IMR-90 (cell line): ENCODE measurements around the gene NDUFA7.

Experiments
- CEBPB ChIP-seq: IDR thresholded peaks from 2 replicates; pipeline ENCODE4 v1.6.1; 2012; ENCODE audit warnings: low read depth, low read length, improper control_type of control experiment
- FOS ChIP-seq: fragments of 150-350 bp; IDR thresholded peaks from 2 replicates; pipeline ENCODE4 v1.6.1; 2016; ENCODE audit warnings: low read depth, low read length
- MAFK ChIP-seq: IDR thresholded peaks from 2 replicates; pipeline ENCODE4 v1.6.1; 2012; ENCODE audit warnings: low read depth, low read length, improper control_type of control experiment
- POLR2A ChIP-seq: IDR thresholded peaks from 2 replicates; pipeline ENCODE4 v1.6.1; 2012; ENCODE audit warnings: mild to moderate bottlenecking, low read depth, low read length
- RAD21 ChIP-seq: IDR thresholded peaks from 2 replicates; pipeline ENCODE4 v1.6.1; 2012; ENCODE audit warnings: low read length, improper control_type of control experiment
- RCOR1 ChIP-seq: IDR thresholded peaks from 2 replicates; pipeline ENCODE4 v1.6.1; 2012; ENCODE audit warnings: mild to moderate bottlenecking, low read length, improper control_type of control experiment; ENCODE audit not compliant: insufficient replicate concordance
- SMC3 ChIP-seq: fragments of 150-350 bp; IDR thresholded peaks from 2 replicates; pipeline ENCODE4 v1.6.1; 2016; ENCODE audit warnings: low read depth, mild to moderate bottlenecking, antibody characterized with exemption, low read length, moderate library complexity
- USF2 ChIP-seq: fragments of 150-350 bp; IDR thresholded peaks from 2 replicates; pipeline ENCODE4 v1.6.1; 2017; ENCODE audit warnings: mild to moderate bottlenecking, antibody characterized with exemption, low read length, low read depth
- TF ChIP-seq, protein P1 (sequence below): conservative IDR thresholded peaks from 2 replicates; pipeline ENCODE4 v1.5.1; 2012; ENCODE audit warnings: mild to moderate bottlenecking, low read depth, low read length, improper control_type of control experiment

DNA sequence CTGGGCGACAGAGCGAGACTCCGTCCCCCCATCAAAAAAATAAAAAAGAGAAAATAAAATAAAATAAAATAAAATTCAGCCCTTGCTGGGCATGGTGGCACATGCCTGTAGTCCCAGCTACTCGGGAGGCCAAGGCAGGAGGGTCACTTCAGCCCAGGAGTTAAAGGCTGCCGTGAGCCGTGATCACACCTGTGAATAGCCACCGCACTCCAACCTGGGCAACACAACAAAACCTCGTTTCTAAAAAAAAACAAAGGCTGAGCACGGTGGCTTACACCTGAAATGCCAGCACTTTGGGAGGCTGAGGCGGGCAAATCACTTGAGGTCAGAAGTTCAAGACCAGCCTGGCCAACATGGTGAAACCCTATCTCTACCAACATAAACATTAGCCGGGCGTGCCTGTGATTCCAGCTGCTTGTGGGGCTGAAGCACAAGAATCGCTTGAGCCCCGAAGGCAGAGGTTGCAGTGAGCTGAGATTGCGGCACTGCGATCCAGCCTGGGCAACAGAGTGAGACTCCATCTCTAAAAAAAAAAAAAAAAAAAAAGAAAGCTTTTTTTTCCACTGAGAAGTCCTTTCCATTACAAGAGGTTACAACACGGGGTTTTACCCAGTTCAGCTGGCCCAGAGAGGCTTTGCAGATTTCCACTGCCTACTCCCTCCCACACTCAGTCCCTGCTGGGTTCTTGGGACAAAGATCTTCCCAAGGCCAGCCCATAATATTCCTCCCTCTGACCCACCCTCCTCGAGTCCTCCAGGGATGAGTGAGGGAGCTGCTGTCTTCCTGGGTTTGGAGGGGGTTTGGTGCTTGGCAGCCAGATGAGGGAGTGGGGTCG lies 49.2 kb upstream of the NDUFA7 start:
- TF ChIP-seq USF2: no peak
- TF ChIP-seq, protein P1, sequence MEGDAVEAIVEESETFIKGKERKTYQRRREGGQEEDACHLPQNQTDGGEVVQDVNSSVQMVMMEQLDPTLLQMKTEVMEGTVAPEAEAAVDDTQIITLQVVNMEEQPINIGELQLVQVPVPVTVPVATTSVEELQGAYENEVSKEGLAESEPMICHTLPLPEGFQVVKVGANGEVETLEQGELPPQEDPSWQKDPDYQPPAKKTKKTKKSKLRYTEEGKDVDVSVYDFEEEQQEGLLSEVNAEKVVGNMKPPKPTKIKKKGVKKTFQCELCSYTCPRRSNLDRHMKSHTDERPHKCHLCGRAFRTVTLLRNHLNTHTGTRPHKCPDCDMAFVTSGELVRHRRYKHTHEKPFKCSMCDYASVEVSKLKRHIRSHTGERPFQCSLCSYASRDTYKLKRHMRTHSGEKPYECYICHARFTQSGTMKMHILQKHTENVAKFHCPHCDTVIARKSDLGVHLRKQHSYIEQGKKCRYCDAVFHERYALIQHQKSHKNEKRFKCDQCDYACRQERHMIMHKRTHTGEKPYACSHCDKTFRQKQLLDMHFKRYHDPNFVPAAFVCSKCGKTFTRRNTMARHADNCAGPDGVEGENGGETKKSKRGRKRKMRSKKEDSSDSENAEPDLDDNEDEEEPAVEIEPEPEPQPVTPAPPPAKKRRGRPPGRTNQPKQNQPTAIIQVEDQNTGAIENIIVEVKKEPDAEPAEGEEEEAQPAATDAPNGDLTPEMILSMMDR: no peak
- TF ChIP-seq FOS: no peak
- TF ChIP-seq SMC3: no peak
- no peak for TF ChIP-seq POLR2A
- no peak for TF ChIP-seq RAD21
- no peak for TF ChIP-seq MAFK
- TF ChIP-seq RCOR1: no peak
- no peak for TF ChIP-seq CEBPB
